M059J (cell line): ENCODE data around the gene RPS6KA3. TPM values are rescaled to one million over a fixed set of nuclear protein-coding genes. Genes with fewer than 3 reads are reported as not detected.
A peak's percentile ranks its signal among the peaks of the same experiment; 100 is the strongest.
"Not testable (repeated sequence)": the region's sequence is repeated elsewhere in the genome, so short reads cannot be mapped to it uniquely, and the experiment has no call there.

Experiments used
- DNase-seq: peaks from one replicate; pipeline ENCODE4 v3.0.0-alpha.2; 2012; ENCODE audit warnings: low read depth
- total RNA-seq: library from RNA; depleted of rRNA; stranded (reverse); fragments of >200 nt; shearing (Covaris generic); gene quantifications from 2 replicates; pipeline ENCODE4 v1.2.3, GENCODE V29; 2014

The RPS6KA3 gene
- total RNA-seq, 1 experiment from 2014 or later: 47.9 TPM

- DNase-seq: no peak
Observed at GRCh38 chrX:20143561-20143960, 123.1 kb downstream of the RPS6KA3 start.

GRCh38 chrX:20143111-20143510 lies 123.6 kb downstream of the RPS6KA3 start:
- no peak for DNase-seq

- DNase-seq: peak; percentile 98
Observed at GRCh38 chrX:20141281-20142220, 125.2 kb downstream of the RPS6KA3 start, which contains the start of gene EIF1AX. TSS of gene EIF1AX (minus strand) at chrX:20141838. CDS start at chrX:20141640, 198 bp downstream.

GRCh38 chrX:20140420-20140819 lies 126.3 kb downstream of the RPS6KA3 start:
- DNase-seq: peak; percentile 16

- DNase-seq: peak; percentile 66
Observed at GRCh38 chrX:20139966-20140365, 126.7 kb downstream of the RPS6KA3 start.

GRCh38 chrX:20135944-20136343 lies 130.8 kb downstream of the RPS6KA3 start:
- DNase-seq: no peak

- DNase-seq: no peak
Observed at GRCh38 chrX:20132666-20133065, 134.0 kb downstream of the RPS6KA3 start.

- no peak for DNase-seq
Observed at GRCh38 chrX:20130357-20130756, 136.4 kb downstream of the RPS6KA3 start.

GRCh38 chrX:20129547-20129946 lies 137.2 kb downstream of the RPS6KA3 start:
- DNase-seq: no peak

GRCh38 chrX:20128670-20129069 lies 138.0 kb downstream of the RPS6KA3 start:
- DNase-seq: no peak

- not testable (repeated sequence) for DNase-seq
Observed at GRCh38 chrX:20127440-20127839, 139.3 kb downstream of the RPS6KA3 start.

- DNase-seq: not testable (repeated sequence)
Observed at GRCh38 chrX:20126833-20127232, 139.9 kb downstream of the RPS6KA3 start.

GRCh38 chrX:20124964-20125363 lies 141.7 kb downstream of the RPS6KA3 start:
- DNase-seq: no peak

- peak; percentile 31 for DNase-seq
Observed at GRCh38 chrX:20118065-20118824, 148.5 kb downstream of the RPS6KA3 start.

- no peak for DNase-seq
Observed at GRCh38 chrX:20116577-20117240, 150.0 kb downstream of the RPS6KA3 start, which contains the start of gene MAP7D2. TSS of gene MAP7D2 (minus strand) at chrX:20116907. CDS start at chrX:20116879, 28 bp downstream.

- DNase-seq: no peak
Observed at GRCh38 chrX:20116087-20116576, 150.6 kb downstream of the RPS6KA3 start.

- DNase-seq: no peak
Observed at GRCh38 chrX:20112022-20112774, 154.5 kb downstream of the RPS6KA3 start.

GRCh38 chrX:20111271-20111670 lies 155.4 kb downstream of the RPS6KA3 start:
- DNase-seq: no peak

- DNase-seq: no peak
Observed at GRCh38 chrX:20101934-20102581, 164.7 kb downstream of the RPS6KA3 start.
